Small intestine (tissue), 7 donors: ENCODE data around the gene LDB3. TPM values are rescaled to one million over a fixed set of nuclear protein-coding genes. Genes with fewer than 3 reads are reported as not detected.

Experiments used
- DNase-seq, 2 donors: peaks; one replicate each; pipeline versions ENCODE4 v3.0.0 to v3.0.0-alpha.2; 2013
- FAIRE-seq: peaks from 2 replicates; lab custom pipeline; 2012; peaks lifted over from hg19 to GRCh38; lab: Jason Lieb, UNC
- H3K27ac ChIP-seq, 3 donors: one replicate each; pipeline ENCODE4 v1.5.1; 2013; ENCODE audit warnings: low read length in 2 of 3, mild to moderate bottlenecking in 2 of 3, control low read depth in 1 of 3, inconsistent platforms in 1 of 3, low read depth in 1 of 3, moderate library complexity in 1 of 3
- H3K27me3 ChIP-seq, 3 donors: one replicate each; pipeline ENCODE4 v1.6.1; 2013; ENCODE audit warnings: low read length in 3 of 3, inconsistent platforms in 1 of 3; ENCODE audit not compliant: control insufficient read depth in 3 of 3, insufficient read depth in 3 of 3
- H3K36me3 ChIP-seq, 3 donors: one replicate each; pipeline ENCODE4 v1.6.1; 2013; ENCODE audit warnings: low read length in 3 of 3, inconsistent platforms in 1 of 3, low read depth in 1 of 3, mild to moderate bottlenecking in 1 of 3, moderate library complexity in 1 of 3; ENCODE audit not compliant: control insufficient read depth in 3 of 3, insufficient read depth in 2 of 3
- H3K4me1 ChIP-seq, 3 donors: one replicate each; pipeline ENCODE4 v1.6.1; 2013; ENCODE audit warnings: low read length in 2 of 3, inconsistent platforms in 1 of 3, low read depth in 1 of 3, mild to moderate bottlenecking in 1 of 3, moderate library complexity in 1 of 3; ENCODE audit not compliant: control insufficient read depth in 3 of 3, insufficient read depth in 2 of 3
- H3K4me3 ChIP-seq, 3 donors: one replicate each; pipeline ENCODE4 v1.5.1; 2013; ENCODE audit warnings: low read length in 3 of 3, control low read depth in 1 of 3, inconsistent platforms in 1 of 3, low read depth in 1 of 3, mild to moderate bottlenecking in 1 of 3, moderate library complexity in 1 of 3
- H3K9me3 ChIP-seq, 2 donors: one replicate each; pipeline ENCODE4 v1.6.1; 2013; ENCODE audit warnings: low read depth in 1 of 2, low read length in 1 of 2; ENCODE audit not compliant: control insufficient read depth in 2 of 2, insufficient read depth in 1 of 2
- WGBS, 3 donors: extraction: QIAGEN DNeasy Blood & Tissue Kit; methylation state at CpG; one replicate each; pipeline ENCODE4 v1.1.7; 2013; 5-methylcytosine and 5-hydroxymethylcytosine counted together
- polyA plus RNA-seq, 4 donors: library from polyadenylated mRNA; stranded (reverse) in 3 of 4; unstranded in 1 of 4; fragments of 200-250 nt in 3 of 4; fragments of 120-200 nt in 1 of 4; gene quantifications; one replicate each; pipeline versions ENCODE4 v1.2.1 to v1.2.3, GENCODE V29; 2013
- donor health status: healthy with polysubstance abuse.
- donor health status: control.
- donor health status: control.
- donor health status: Bipolar disorder and iron deficiency.
- donor health status: healthy.

Gene LDB3
- polyA plus RNA-seq, 4 donors, result 0.45 to 2.2 (median 1.4) TPM

GRCh38 chr10:86715156-86715795 is 47.0 kb downstream of the LDB3 start:
- peaks cover 0 to 13% (median 0%) of the 10 kb centered on the region in 3 donors for H3K4me1 ChIP-seq

GRCh38 chr10:86715836-86716235 is 47.5 kb downstream of the LDB3 start:
- DNase-seq (no peak), FAIRE-seq (no peak)
- Histone ChIP-seq H3K4me1 (peaks cover 0 to 8% (median 0%) of the 10 kb centered on the region in 3 donors), H3K27me3 (no peaks in the 10 kb centered on the region), H3K9me3 (no peaks in the 10 kb centered on the region), H3K27ac (no peak overlapping the region), H3K4me3 (no peak overlapping the region), H3K36me3 (no peaks in the 10 kb centered on the region)
- WGBS, 3 donors, result 38 to 69% (median 54%) methylated on average over 5 of the region's 5 CpGs

More at GRCh38 chr10:86715156-86715795, 47.0 kb downstream of the LDB3 start:
- Histone ChIP-seq H3K27me3 (no peaks in the 10 kb centered on the region), H3K36me3 (no peaks in the 10 kb centered on the region), H3K27ac (no peak overlapping the region), H3K9me3 (no peaks in the 10 kb centered on the region), H3K4me3 (no peak overlapping the region)
- DNase-seq (no peak), FAIRE-seq (no peak)
- 72 to 78% (median 77%) methylated on average over 6 of the region's 6 CpGs for WGBS, 3 donors

GRCh38 chr10:86716466-86716865 is 48.2 kb downstream of the LDB3 start:
- DNase-seq, result no peak
- Histone ChIP-seq H3K27me3 (no peaks in the 10 kb centered on the region), H3K27ac (no peak overlapping the region), H3K9me3 (no peaks in the 10 kb centered on the region), H3K36me3 (no peaks in the 10 kb centered on the region), H3K4me3 (no peak overlapping the region), H3K4me1 (peaks cover 0 to 7% (median 0%) of the 10 kb centered on the region in 3 donors)
- no peak for FAIRE-seq
- WGBS, 3 donors, result 94 to 96% (median 94%) methylated on average over 13 of the region's 13 CpGs

GRCh38 chr10:86718556-86718955 is 50.2 kb downstream of the LDB3 start:
- Histone ChIP-seq H3K27ac (no peak overlapping the region), H3K36me3 (no peaks in the 10 kb centered on the region), H3K27me3 (no peaks in the 10 kb centered on the region), H3K4me1 (peaks cover 0 to 2% (median 0%) of the 10 kb centered on the region in 3 donors), H3K4me3 (no peak overlapping the region), H3K9me3 (no peaks in the 10 kb centered on the region)
- DNase-seq (no peak), FAIRE-seq (no peak)
- 90 to 95% (median 93%) methylated on average over 8 of the region's 8 CpGs for WGBS, 3 donors

GRCh38 chr10:86721232-86721631 is 52.9 kb downstream of the LDB3 start:
- no peak overlapping the region for H3K27ac ChIP-seq
- WGBS, 3 donors, result 81 to 87% (median 82%) methylated on average over 5 of the region's 5 CpGs
- FAIRE-seq (no peak), DNase-seq (no peak)
- no peaks in the 10 kb centered on the region for H3K36me3 ChIP-seq
- H3K4me1 ChIP-seq, result peaks cover 0 to 2% (median 2%) of the 10 kb centered on the region in 3 donors
- no peaks in the 10 kb centered on the region for H3K27me3 ChIP-seq
- H3K4me3 ChIP-seq, result no peak overlapping the region
- H3K9me3 ChIP-seq, result no peaks in the 10 kb centered on the region

GRCh38 chr10:86723009-86723408 is 54.7 kb downstream of the LDB3 start:
- Histone ChIP-seq H3K4me3 (no peak overlapping the region), H3K27ac (no peak overlapping the region), H3K4me1 (peaks cover 0 to 15% (median 2%) of the 10 kb centered on the region in 3 donors), H3K27me3 (peaks cover 0 to 2% (median 0%) of the 10 kb centered on the region in 3 donors), H3K36me3 (no peaks in the 10 kb centered on the region), H3K9me3 (no peaks in the 10 kb centered on the region)
- WGBS, 3 donors, result 77 to 91% (median 81%) methylated on average over 2 of the region's 2 CpGs
- DNase-seq, result no peak
- FAIRE-seq, result no peak

GRCh38 chr10:86724445-86724844 is 56.1 kb downstream of the LDB3 start:
- no peaks in the 10 kb centered on the region for H3K36me3 ChIP-seq
- peaks cover 0 to 2% (median 0%) of the 10 kb centered on the region in 3 donors for H3K27me3 ChIP-seq
- FAIRE-seq (no peak), DNase-seq (no peak)
- no peak overlapping the region for H3K4me3 ChIP-seq
- no peaks in the 10 kb centered on the region for H3K9me3 ChIP-seq
- no peak overlapping the region for H3K27ac ChIP-seq
- peaks cover 0 to 19% (median 2%) of the 10 kb centered on the region in 3 donors for H3K4me1 ChIP-seq
- whole genome bisulfite sequencing, 3 donors, result 96 to 98% (median 98%) methylated on average over 6 of the region's 6 CpGs

- no peak overlapping the region for H3K4me3 ChIP-seq
- no peak for FAIRE-seq
- H3K27me3 ChIP-seq, result peaks cover 0 to 2% (median 0%) of the 10 kb centered on the region in 3 donors
- H3K4me1 ChIP-seq, result peaks cover 2 to 19% (median 3%) of the 10 kb centered on the region in 3 donors
- H3K36me3 ChIP-seq, result no peaks in the 10 kb centered on the region
- H3K9me3 ChIP-seq, result no peaks in the 10 kb centered on the region
- no peak overlapping the region for H3K27ac ChIP-seq
- no peak for DNase-seq
- 82 to 91% (median 90%) methylated on average over 14 of the region's 14 CpGs for WGBS, 3 donors
Observed at GRCh38 chr10:86725980-86726676, 57.8 kb downstream of the LDB3 start.
